ENCODE data around the gene ARID2. TPM values are rescaled to one million over a fixed set of nuclear protein-coding genes. Genes with fewer than 3 reads are reported as not detected.
A peak's percentile ranks its signal among the peaks of the same experiment; 100 is the strongest.

Gene ARID2
- total and polyA plus RNA-seq, 9 of the 15 experiments (the other 6 are each of a cell fraction or from before 2014, with no cell fraction given) = 13.4 to 41.6 (median 29.4) TPM

DNA sequence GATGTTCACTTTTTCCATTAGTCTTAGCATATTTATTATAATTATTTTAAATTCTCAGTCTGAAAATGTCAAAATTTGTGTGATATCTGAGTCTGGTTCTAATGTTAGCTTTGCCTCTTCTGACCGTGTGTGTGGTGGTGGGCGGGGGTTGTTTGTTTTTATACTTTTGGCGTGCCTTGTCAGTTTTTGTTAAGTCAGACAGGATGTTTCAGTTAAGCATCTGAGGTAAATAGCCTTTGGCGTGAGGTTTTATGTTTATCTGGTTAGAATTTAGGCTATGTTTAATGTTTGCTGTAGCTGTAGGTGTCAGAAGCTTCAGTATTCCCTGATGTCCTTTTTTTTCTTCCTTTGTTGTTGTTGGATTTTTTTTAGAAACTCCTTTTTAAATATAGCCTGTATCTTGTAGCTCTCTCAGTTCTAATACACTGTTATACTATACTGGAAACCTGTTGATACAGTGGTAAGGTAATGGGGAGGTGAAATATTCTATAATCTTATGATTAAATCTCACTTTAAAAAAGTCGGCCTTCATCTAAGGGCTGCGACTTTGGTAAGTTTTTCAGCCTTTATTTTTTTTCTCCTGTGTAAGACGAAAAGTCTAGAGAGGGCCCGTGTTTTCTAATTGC, 149.2 kb downstream of the ARID2 start (continued):
- TF ChIP-seq EP300 (IDR thresholded peaks at IDR 0.05; ENCODE audit: low read length) (0 out of 2 replicates have a peak, but pooled peaks have one; percentile 30), RBFOX2 (IDR thresholded peaks at IDR 0.05; ENCODE audit: low read depth, low read length) (no peak), ETV1 (tag; conservative IDR thresholded peaks at IDR 0.05; ENCODE audit: low read depth) (peak; percentile 30; the same call in 1 of the 2 replicates), NFE2 (IDR thresholded peaks at IDR 0.05; ENCODE audit: low read depth) (0 out of 2 replicates have a peak, but pooled peaks have one; percentile 4), ARNT (IDR thresholded peaks at IDR 0.05) (0 out of 4 replicates have a peak, but pooled peaks of 1 of the 2 experiments have one; percentile 13), FOXK2 (conservative IDR thresholded peaks at IDR 0.05 in 1 of 2, IDR thresholded peaks at IDR 0.05 in 1 of 2; ENCODE audit: low read depth in 2 of 2) (peak; percentile 19 to 48; a peak in 1 of 4 replicates), NCOA1 (IDR thresholded peaks at IDR 0.05; ENCODE audit: low read depth) (0 out of 2 replicates have a peak, but pooled peaks have one; percentile 18), SMARCA4 (IDR thresholded peaks at IDR 0.05) (0 out of 2 replicates have a peak, but pooled peaks have one; percentile 27), MAFG (tag; conservative IDR thresholded peaks at IDR 0.05) (0 out of 2 replicates have a peak, but pooled peaks have one; percentile 19), FOXA3 (CRISPR knock-in tag; conservative IDR thresholded peaks at IDR 0.05 in 1 of 2, IDR thresholded peaks at IDR 0.05 in 1 of 2) (peak in 1 of 2 experiments; percentile 11; a peak in 1 of 4 replicates), ZFP36 (IDR thresholded peaks at IDR 0.05; ENCODE audit: low read depth, low read length, partially characterized antibody) (peak; percentile 26)
- TF ChIP-seq, protein P1, sequence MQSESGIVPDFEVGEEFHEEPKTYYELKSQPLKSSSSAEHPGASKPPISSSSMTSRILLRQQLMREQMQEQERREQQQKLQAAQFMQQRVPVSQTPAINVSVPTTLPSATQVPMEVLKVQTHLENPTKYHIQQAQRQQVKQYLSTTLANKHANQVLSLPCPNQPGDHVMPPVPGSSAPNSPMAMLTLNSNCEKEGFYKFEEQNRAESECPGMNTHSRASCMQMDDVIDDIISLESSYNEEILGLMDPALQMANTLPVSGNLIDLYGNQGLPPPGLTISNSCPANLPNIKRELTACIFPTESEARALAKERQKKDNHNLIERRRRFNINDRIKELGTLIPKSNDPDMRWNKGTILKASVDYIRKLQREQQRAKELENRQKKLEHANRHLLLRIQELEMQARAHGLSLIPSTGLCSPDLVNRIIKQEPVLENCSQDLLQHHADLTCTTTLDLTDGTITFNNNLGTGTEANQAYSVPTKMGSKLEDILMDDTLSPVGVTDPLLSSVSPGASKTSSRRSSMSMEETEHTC (IDR thresholded peaks at IDR 0.05) = no peak
- TF ChIP-seq, protein P2, sequence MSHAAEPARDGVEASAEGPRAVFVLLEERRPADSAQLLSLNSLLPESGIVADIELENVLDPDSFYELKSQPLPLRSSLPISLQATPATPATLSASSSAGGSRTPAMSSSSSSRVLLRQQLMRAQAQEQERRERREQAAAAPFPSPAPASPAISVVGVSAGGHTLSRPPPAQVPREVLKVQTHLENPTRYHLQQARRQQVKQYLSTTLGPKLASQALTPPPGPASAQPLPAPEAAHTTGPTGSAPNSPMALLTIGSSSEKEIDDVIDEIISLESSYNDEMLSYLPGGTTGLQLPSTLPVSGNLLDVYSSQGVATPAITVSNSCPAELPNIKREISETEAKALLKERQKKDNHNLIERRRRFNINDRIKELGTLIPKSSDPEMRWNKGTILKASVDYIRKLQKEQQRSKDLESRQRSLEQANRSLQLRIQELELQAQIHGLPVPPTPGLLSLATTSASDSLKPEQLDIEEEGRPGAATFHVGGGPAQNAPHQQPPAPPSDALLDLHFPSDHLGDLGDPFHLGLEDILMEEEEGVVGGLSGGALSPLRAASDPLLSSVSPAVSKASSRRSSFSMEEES (CRISPR knock-in tag; IDR thresholded peaks at IDR 0.05) = no peak
- TF ChIP-seq, protein P3, sequence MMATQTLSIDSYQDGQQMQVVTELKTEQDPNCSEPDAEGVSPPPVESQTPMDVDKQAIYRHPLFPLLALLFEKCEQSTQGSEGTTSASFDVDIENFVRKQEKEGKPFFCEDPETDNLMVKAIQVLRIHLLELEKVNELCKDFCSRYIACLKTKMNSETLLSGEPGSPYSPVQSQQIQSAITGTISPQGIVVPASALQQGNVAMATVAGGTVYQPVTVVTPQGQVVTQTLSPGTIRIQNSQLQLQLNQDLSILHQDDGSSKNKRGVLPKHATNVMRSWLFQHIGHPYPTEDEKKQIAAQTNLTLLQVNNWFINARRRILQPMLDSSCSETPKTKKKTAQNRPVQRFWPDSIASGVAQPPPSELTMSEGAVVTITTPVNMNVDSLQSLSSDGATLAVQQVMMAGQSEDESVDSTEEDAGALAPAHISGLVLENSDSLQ (IDR thresholded peaks at IDR 0.05) = peak; percentile 32; the same call in 1 of the 2 replicates
- TF ChIP-seq, protein P4, sequence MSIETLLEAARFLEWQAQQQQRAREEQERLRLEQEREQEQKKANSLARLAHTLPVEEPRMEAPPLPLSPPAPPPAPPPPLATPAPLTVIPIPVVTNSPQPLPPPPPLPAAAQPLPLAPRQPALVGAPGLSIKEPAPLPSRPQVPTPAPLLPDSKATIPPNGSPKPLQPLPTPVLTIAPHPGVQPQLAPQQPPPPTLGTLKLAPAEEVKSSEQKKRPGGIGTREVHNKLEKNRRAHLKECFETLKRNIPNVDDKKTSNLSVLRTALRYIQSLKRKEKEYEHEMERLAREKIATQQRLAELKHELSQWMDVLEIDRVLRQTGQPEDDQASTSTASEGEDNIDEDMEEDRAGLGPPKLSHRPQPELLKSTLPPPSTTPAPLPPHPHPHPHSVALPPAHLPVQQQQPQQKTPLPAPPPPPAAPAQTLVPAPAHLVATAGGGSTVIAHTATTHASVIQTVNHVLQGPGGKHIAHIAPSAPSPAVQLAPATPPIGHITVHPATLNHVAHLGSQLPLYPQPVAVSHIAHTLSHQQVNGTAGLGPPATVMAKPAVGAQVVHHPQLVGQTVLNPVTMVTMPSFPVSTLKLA (conservative IDR thresholded peaks at IDR 0.05) = 0 out of 4 replicates have a peak, but pooled peaks have one; percentile 26 to 31
